ENCODE measurements around the gene FGD5.

Gene FGD5

DNA sequence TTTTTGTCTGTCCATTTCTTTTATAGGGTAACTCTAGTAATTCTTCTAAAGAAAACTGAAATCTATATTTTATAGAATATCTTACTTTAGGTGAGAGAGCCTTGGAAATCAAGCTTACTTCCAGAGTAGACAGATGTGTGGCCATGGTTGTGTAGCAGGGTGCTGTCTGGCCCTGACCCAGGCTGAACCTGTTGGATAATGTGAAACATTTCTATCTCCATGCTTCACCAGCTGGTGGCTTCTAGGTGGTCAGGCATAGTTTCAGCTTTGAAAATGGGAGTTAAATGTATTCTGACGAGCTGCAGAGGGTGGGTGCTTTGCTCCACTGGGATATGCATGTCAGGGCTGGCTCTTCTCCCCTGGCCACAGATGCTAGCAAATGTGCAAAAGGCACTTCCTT is 107.8 kb downstream of the FGD5 start:
- H3K4me1 ChIP-seq, result no peaks in the 10 kb centered on the region
- H3K9me3 ChIP-seq, result no peaks in the 10 kb centered on the region
- no peak for TF ChIP-seq CTCF (IDR thresholded peaks at IDR 0.05; ENCODE audit: low read depth, low read length)
- no peaks in the 10 kb centered on the region for H3K27me3 ChIP-seq
- DNase-seq, result no peak
- H3K4me3 ChIP-seq (ENCODE audit: low read depth, low read length), result no peak overlapping the region
- H3K36me3 ChIP-seq, result no peaks in the 10 kb centered on the region

DNA sequence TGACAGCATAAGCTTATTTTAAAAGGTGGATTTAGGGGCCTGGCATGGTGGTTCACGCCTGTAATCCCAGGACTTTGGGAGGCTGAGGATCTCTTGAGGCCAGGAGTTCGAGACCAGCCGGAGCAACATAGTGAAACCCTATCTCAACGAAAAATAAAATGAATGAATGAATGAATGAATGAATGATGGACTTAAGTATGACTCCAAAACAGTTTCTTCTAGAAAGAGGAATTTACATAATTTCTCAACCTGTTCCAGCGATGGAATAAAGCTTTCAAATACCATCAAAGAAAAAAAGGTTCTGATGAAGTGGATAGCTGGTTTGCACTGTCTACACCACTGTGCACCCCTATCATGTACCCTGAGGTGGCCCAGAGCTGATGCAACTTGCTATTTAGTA is 108.5 kb downstream of the FGD5 start:
- DNase-seq, result no peak
- TF ChIP-seq CTCF (IDR thresholded peaks at IDR 0.05; ENCODE audit: low read depth, low read length), result no peak
- Histone ChIP-seq H3K27me3 (no peaks in the 10 kb centered on the region), H3K4me1 (no peaks in the 10 kb centered on the region), H3K9me3 (no peaks in the 10 kb centered on the region), H3K4me3 (ENCODE audit: low read depth, low read length) (no peak overlapping the region), H3K36me3 (no peaks in the 10 kb centered on the region)

DNA sequence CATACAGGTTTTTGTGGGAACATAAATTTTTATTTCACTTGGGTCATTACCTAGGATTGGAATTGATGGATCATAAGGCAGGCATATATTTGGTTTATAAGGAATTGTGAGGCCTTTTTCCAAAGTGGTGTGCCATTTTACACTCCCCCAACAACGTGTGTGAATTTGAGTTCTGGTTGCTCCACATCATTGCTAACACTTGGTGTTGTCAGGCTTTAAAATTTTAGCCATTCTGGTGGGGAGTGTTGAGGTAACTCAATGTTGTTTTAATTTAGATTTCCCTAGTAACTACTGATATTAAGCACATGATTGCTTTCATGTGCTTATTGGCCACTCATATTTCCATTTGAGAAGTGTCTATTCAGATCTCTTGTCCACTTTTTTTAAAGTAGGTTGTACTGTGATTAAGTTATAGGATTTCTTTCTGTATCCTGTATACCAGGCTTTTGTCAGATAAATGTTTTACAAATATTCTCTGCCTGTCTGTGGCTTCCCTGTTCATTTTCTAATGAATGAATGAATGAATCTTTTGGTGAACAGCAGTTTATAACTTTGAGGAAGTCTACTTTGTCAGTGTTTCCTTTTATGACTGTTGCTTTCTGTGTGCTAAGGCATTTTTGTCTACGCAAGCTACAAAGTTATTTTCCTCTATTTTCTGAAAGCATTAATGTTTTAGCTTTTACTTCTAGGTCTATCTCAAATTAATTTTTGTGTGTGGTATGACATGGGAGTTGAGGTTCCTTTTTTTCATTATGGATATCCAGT is 110.7 kb downstream of the FGD5 start:
- no peaks in the 10 kb centered on the region for H3K4me1 ChIP-seq
- no peaks in the 10 kb centered on the region for H3K36me3 ChIP-seq
- no peak overlapping the region for H3K4me3 ChIP-seq (ENCODE audit: low read depth, low read length)
- TF ChIP-seq CTCF (IDR thresholded peaks at IDR 0.05; ENCODE audit: low read depth, low read length), result no peak
- no peak for DNase-seq
- H3K27me3 ChIP-seq, result no peaks in the 10 kb centered on the region
- no peaks in the 10 kb centered on the region for H3K9me3 ChIP-seq

DNA sequence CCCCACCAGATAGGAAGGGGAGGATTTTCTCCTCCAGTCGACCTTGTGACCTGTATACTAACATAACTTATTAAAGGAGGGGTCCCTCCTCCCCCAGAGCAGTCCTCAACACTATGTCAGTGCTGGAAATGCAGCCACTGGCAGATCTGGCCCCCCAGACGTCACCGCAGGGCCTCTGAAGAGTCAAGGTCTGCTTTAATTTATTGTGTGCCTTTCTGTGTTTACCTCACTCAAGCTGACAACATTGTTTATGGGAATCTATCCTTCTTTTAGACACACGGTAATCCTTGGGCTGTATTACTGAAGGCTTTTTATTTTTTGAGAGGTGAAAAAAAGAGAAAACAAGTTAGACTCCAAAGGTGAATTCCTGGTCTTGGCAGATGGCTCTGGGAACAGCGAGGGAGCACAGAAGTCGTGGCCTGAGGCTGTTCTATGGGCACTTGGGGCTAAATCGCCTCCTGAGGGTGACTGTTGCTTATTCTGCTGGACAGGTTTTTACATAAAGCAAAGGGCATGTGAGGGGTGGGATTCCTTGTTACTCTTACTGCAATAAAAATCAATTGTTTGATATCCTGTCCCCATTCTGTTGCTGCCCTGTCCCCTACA is 115.2 kb downstream of the FGD5 start:
- no peaks in the 10 kb centered on the region for H3K36me3 ChIP-seq
- no peaks in the 10 kb centered on the region for H3K27me3 ChIP-seq
- no peaks in the 10 kb centered on the region for H3K9me3 ChIP-seq
- H3K4me3 ChIP-seq (ENCODE audit: low read depth, low read length), result no peak overlapping the region
- no peak for DNase-seq
- no peak for TF ChIP-seq CTCF (IDR thresholded peaks at IDR 0.05; ENCODE audit: low read depth, low read length)
- H3K4me1 ChIP-seq, result no peaks in the 10 kb centered on the region

DNA sequence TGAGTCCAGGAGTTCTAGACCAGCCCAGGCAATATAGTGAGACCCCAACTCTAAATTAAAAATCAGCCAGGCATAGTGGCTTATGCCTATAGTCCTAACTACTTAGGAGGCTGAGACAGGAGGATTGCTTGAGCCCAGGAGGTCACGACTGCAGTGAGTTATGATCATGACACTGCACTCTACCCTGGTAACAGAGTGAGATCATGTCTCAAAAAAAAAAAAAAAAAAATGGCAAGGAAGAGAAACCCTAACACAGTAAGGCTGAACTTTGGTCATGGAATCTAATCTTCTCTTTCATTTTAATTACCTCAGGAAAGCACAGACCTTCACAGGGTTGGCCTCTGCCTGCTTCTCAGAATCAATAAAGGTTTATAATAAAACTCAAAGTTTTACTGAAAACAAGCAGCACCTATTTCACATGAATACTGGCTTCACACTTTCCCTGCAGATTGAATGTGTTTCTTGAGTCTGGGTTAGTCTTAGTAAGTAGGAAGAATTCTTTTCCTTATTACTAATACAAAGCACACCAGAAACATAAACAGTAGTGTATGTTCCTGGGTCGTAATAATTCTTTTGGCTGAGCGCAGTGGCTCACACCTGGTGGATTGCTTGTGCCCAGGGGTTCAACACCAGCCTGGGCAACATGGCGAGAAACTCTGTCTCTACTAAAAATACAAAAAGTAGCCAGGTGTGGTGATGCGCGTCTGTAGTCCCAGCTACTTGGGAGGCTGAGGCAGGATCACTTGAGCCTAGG is 117.0 kb downstream of the FGD5 start:
- no peaks in the 10 kb centered on the region for H3K27me3 ChIP-seq
- H3K4me3 ChIP-seq (ENCODE audit: low read depth, low read length), result no peak overlapping the region
- no peak for DNase-seq
- no peak for TF ChIP-seq CTCF (IDR thresholded peaks at IDR 0.05; ENCODE audit: low read depth, low read length)
- H3K9me3 ChIP-seq, result no peaks in the 10 kb centered on the region
- H3K36me3 ChIP-seq, result no peaks in the 10 kb centered on the region
- no peaks in the 10 kb centered on the region for H3K4me1 ChIP-seq

- DNase-seq, result no peak
- Histone ChIP-seq H3K27me3 (no peaks in the 10 kb centered on the region), H3K36me3 (no peaks in the 10 kb centered on the region), H3K4me1 (no peaks in the 10 kb centered on the region), H3K4me3 (ENCODE audit: low read depth, low read length) (no peak overlapping the region), H3K9me3 (no peaks in the 10 kb centered on the region)
- TF ChIP-seq CTCF (IDR thresholded peaks at IDR 0.05; ENCODE audit: low read depth, low read length), result no peak
Observed at GRCh38 chr3:14938954-14939353, 120.2 kb downstream of the FGD5 start.
